GM23248 (cell line): ENCODE measurements around the gene MGAT3.

Source experiments
- EZH2 ChIP-seq: fragments of 200-600 bp; sonication (generic); IDR thresholded peaks from 2 replicates; pipeline ENCODE4 v1.6.1; 2018; ENCODE audit warnings: antibody characterized with exemption, mild to moderate bottlenecking; ENCODE audit not compliant: insufficient read depth, poor library complexity, severe bottlenecking
- EZH2phosphoT487 ChIP-seq: fragments of 200-600 bp; sonication (generic); IDR thresholded peaks from 2 replicates; pipeline ENCODE4 v1.6.1; 2018; ENCODE audit warnings: antibody characterized with exemption, moderate library complexity, mild to moderate bottlenecking, low read depth; ENCODE audit not compliant: insufficient read depth

DNA sequence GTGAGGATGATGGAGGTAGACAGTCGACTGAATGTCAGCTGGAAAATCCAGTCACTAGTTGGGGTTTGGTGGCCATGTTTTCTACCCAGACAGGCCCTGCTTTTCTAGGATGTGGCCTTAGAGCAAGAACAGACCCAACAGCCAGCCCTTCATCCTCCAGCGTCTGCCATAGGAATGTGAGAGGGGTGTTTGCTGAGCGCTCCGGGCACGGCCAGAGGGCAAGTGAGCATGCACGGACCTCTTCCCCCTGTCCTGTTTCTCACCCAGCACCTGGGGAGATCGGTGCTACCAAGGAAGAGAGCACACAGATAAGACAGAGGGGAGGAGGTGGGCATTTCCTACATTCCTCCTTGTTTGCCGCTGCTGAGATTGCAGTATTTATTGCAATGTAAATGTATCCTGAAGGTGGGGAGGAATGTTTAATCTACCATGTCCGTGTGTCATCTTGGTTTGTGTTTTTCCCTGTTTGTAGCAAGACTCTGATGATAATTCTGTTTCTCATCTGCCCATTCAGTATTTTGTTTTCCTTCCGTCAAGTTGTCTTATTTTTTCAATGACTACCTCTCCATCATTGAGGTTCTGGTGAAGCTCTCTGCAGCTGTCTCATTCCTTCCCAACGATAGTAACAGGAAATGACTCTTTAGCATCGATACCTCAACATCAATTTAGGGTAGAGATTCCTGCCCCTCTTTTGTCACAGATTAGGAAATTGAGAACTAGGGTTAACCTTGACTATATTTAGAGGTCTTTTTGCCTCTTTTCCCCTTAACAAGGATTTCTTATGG lies 58.6 kb downstream of the MGAT3 start:
- TF ChIP-seq EZH2 (no peak), EZH2phosphoT487 (no peak)
